Measurements from ENCODE around the gene RBBP6. TPM values are rescaled to one million over a fixed set of nuclear protein-coding genes. Genes with fewer than 3 reads are reported as not detected.

Gene RBBP6
- polyA plus RNA-seq, 1 donor: 109 TPM

Other genes with a start within 250 kb of the RBBP6 start
- 101 TPM for gene TNRC6A, start 190.1 kb downstream of the RBBP6 start, polyA plus RNA-seq (ENCODE audit: insufficient read length)

Measured in left kidney (tissue), 1 donor.